GM06990 (cell line): ENCODE results near the gene KRTAP10-3.
"Not testable (repeated sequence)": the region's sequence is repeated elsewhere in the genome, so short reads cannot be mapped to it uniquely, and the experiment has no call there.

ENCODE experiments used
- DNase-seq: peaks from one replicate; pipeline ENCODE4 v3.0.0-alpha.2; 2011; ENCODE audit not compliant: insufficient read length; ENCODE audit errors: extremely low read depth
- H3K27me3 ChIP-seq: replicated peaks from 2 replicates; pipeline ENCODE4 v1.6.0; 2011; ENCODE audit warnings: low read length; ENCODE audit not compliant: control insufficient read depth, insufficient read depth
- H3K36me3 ChIP-seq: 2 replicates; pipeline ENCODE4 v1.5.1; 2011; ENCODE audit warnings: low read length; ENCODE audit not compliant: control insufficient read depth, insufficient read depth
- H3K4me3 ChIP-seq: replicated peaks from 2 replicates; pipeline ENCODE4 v1.5.1; 2011; ENCODE audit warnings: low read depth, mild to moderate bottlenecking, control low read depth, low read length
- TF ChIP-seq, protein P1 (sequence below): IDR thresholded peaks from 2 replicates; pipeline ENCODE4 v1.5.1; 2011; ENCODE audit warnings: low read length, control low read depth, mild to moderate bottlenecking, inconsistent platforms; ENCODE audit not compliant: insufficient read depth, poor library complexity, severe bottlenecking

Gene KRTAP10-3

DNA sequence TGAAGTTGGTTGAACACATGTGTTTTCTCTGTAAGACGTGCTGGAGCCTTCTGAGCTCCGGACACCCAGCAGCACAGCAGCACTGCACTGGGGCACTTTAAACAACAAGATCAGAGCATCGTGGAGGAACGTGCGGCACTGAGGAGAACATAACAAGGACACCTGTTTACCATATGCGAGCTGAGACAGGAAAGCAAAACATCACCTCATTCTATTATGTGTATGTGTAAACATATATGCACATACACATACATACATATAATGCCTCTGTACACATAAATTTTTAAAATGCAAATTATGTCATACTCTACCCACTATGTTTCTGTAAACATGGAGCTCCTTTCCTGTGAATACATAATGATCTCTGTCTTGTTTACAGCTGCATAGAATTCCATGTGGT, 36.9 kb upstream of the KRTAP10-3 start:
- no peaks in the 10 kb centered on the region for H3K27me3 ChIP-seq

GRCh38 chr21:44594406-44594916, 35.9 kb upstream of the KRTAP10-3 start:
- Histone ChIP-seq H3K4me3 (no peak overlapping the region), H3K36me3 (no peaks in the 10 kb centered on the region), H3K27me3 (no peaks in the 10 kb centered on the region)
- TF ChIP-seq, protein P1, sequence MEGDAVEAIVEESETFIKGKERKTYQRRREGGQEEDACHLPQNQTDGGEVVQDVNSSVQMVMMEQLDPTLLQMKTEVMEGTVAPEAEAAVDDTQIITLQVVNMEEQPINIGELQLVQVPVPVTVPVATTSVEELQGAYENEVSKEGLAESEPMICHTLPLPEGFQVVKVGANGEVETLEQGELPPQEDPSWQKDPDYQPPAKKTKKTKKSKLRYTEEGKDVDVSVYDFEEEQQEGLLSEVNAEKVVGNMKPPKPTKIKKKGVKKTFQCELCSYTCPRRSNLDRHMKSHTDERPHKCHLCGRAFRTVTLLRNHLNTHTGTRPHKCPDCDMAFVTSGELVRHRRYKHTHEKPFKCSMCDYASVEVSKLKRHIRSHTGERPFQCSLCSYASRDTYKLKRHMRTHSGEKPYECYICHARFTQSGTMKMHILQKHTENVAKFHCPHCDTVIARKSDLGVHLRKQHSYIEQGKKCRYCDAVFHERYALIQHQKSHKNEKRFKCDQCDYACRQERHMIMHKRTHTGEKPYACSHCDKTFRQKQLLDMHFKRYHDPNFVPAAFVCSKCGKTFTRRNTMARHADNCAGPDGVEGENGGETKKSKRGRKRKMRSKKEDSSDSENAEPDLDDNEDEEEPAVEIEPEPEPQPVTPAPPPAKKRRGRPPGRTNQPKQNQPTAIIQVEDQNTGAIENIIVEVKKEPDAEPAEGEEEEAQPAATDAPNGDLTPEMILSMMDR = no peak
- DNase-seq = no peak

More for the DNA sequence above, 36.9 kb upstream of the KRTAP10-3 start:
- Histone ChIP-seq H3K36me3 (no peaks in the 10 kb centered on the region), H3K4me3 (no peak overlapping the region)
- TF ChIP-seq, protein P1 = no peak
- DNase-seq = no peak

- no peak overlapping the region for H3K4me3 ChIP-seq
- no peaks in the 10 kb centered on the region for H3K36me3 ChIP-seq
- no peak for DNase-seq
- TF ChIP-seq, protein P1 = no peak
- no peaks in the 10 kb centered on the region for H3K27me3 ChIP-seq
Measured at GRCh38 chr21:44593598-44594405, 35.2 kb upstream of the KRTAP10-3 start.

DNA sequence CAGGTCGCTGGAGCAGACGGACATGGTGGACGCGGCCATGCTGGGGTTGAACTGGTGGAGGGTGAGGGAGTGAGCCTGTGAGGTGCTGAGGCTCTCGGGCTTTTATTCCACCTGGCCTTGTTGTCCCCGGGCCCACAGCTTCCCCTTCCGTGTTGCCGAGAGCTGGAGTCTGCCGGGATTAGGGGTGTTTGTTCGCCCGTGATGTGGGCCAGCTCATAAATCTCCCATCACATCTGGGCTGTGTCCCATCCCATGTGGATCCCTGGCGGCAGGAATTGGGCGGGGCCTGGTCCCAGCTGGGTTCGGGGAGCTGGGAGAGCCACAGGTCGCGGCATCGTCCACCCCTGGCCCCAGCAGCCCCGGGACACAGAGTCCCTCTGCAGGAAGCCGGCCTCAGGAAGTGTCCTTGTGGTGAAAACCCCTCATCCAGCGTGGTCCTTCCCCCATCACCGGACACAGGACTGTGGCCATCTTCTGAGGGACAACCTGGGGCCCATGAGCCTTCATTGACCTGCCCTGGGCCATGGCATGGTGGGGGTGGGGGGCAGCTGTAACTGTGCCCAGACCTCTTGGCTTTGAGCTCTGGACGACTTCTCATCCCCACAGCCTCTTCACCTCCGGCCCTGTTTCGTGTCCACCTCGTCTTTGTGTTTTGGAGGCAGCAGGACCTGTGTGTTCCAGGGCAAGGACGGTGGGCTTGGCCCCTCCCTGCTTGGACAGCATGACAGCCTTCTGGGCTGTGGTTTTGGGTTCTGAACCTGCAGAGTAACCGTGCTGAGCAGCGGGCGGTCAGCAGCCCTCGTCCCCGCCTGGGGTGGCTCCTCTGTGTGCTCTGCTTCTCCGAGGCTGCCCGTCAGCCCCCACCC, 34.1 kb upstream of the KRTAP10-3 start, which contains the start of gene KRTAP10-6:
TSS of gene KRTAP10-6 (minus strand) at position 60 of the 866 bp plus-strand sequence. CDS start at position 39, 21 bp downstream.
- H3K4me3 ChIP-seq = no peak within 1 kb of the TSS

GRCh38 chr21:44591801-44592130, 33.2 kb upstream of the KRTAP10-3 start:
- not testable (repeated sequence) for DNase-seq, H3K4me3 ChIP-seq, H3K27me3 ChIP-seq, H3K36me3 ChIP-seq

More for the DNA sequence above, 34.1 kb upstream of the KRTAP10-3 start, which contains the start of gene KRTAP10-6:
- H3K36me3 ChIP-seq = no peaks in the 10 kb centered on the region
- TF ChIP-seq, protein P1 = no peak
- no peak for DNase-seq
- no peaks in the 10 kb centered on the region for H3K27me3 ChIP-seq

DNA sequence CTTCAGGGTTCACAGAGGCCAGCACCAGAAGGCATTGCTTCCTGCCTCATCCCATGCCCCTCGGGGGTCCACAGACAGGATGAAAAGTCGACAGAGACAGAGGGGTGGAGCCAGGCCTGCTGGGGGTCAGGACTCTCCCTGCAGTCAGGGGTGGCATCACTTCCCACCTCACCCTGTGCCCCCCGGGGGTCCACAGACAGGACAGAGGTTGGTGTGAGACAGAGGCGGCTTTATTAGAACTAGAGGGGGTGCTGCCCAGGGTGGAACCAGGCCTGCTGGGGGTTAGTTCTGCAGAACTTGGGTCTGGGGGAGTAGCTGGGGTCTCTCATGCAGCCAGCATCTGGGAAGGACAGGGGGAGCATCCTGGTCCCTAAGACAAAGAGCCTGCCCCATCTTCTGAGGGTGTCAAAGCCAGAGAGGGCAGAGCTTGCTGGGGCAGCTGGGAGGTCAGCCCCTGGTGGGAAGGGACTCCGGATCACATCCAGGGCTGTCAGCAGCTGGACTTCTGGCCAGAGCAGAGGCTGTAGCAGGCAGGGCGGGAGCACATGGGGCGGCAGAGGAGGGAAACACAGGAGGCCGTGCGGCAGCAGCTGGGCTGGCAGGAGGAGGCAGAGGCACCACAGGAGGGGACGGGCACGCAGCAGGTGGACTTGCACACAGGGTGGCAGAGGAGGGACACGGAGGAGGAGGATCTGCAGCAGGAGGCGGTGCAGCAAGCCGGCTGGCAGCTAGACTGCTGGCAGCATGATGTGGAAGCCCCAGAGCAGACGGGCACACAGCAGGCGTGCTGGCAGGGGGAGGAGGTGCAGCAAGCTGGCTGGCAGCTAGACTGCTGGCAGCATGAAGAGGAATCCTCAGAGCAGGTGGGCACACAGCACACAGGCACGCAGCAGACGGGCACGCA, 32.6 kb upstream of the KRTAP10-3 start:
- H3K4me3 ChIP-seq, H3K36me3 ChIP-seq, DNase-seq, H3K27me3 ChIP-seq: not testable (repeated sequence)
